WTC11 (cell line): ENCODE measurements around the gene MFAP3. TPM values are rescaled to one million over a fixed set of nuclear protein-coding genes. Genes with fewer than 3 reads are reported as not detected.

ENCODE experiments used
- ATAC-seq: fragments of 200-7000 bp; cut with Tn5 transposase; 2 replicates; pipeline ENCODE4 v1.10.0; 2021; ENCODE audit warnings: mild to moderate bottlenecking, moderate library complexity
- CTCF ChIA-PET: fragments of 300-600 bp; sonication (Branson Sonifier 250); formaldehyde crosslinking; loops from one replicate; lab custom pipeline; 2021; ENCODE audit warnings: antibody characterized with exemption; lab: Charles Lee
- POLR2A ChIA-PET: fragments of 350-600 bp; sonication (Branson Sonifier 250); formaldehyde crosslinking; loops from one replicate; lab custom pipeline; 2021; ENCODE audit warnings: antibody characterized with exemption; lab: Charles Lee
- DNase-seq: peaks from one replicate; pipeline ENCODE4 v3.0.0; 2021; ENCODE audit warnings: low spot score
- H3K27ac Mint-ChIP-seq: 2 replicates; pipeline ENCODE4 v1.8.0; 2021; ENCODE audit warnings: mixed read lengths
- H3K27me3 Mint-ChIP-seq: 2 replicates; pipeline ENCODE4 v1.8.0; 2021; ENCODE audit warnings: low read depth, mild to moderate bottlenecking, moderate library complexity, mixed read lengths
- H3K36me3 Mint-ChIP-seq: 2 replicates; pipeline ENCODE4 v1.8.0; 2021; ENCODE audit warnings: mixed read lengths
- H3K4me1 Mint-ChIP-seq: 2 replicates; pipeline ENCODE4 v1.8.0; 2022; ENCODE audit warnings: mixed read lengths
- H3K4me3 Mint-ChIP-seq: 2 replicates; pipeline ENCODE4 v1.8.0; 2021; ENCODE audit warnings: mild to moderate bottlenecking, moderate library complexity, mixed read lengths
- H3K9me3 Mint-ChIP-seq: 2 replicates; pipeline ENCODE4 v1.8.0; 2021; ENCODE audit warnings: mixed read lengths
- ATF6 ChIP-seq: sonication (generic); formaldehyde crosslinking; IDR thresholded peaks from 2 replicates; pipeline ENCODE4 v1.8.1; 2023; ENCODE audit warnings: mild to moderate bottlenecking, missing genetic modification reagents
- E2F1 ChIP-seq: sonication (generic); formaldehyde crosslinking; IDR thresholded peaks from 2 replicates; pipeline ENCODE4 v1.8.0; 2022; ENCODE audit warnings: mild to moderate bottlenecking, missing genetic modification reagents
- ESRRA ChIP-seq: sonication (generic); formaldehyde crosslinking; IDR thresholded peaks from 2 replicates; pipeline ENCODE4 v1.8.1; 2022; ENCODE audit warnings: mild to moderate bottlenecking, missing genetic modification reagents, borderline replicate concordance
- FOXP1 ChIP-seq: sonication (generic); formaldehyde crosslinking; IDR thresholded peaks from 2 replicates; pipeline ENCODE4 v1.8.0; 2022; ENCODE audit warnings: missing genetic modification reagents, mild to moderate bottlenecking, moderate library complexity, borderline replicate concordance
- JUN ChIP-seq: sonication (generic); formaldehyde crosslinking; IDR thresholded peaks from 2 replicates; pipeline ENCODE4 v1.8.0; 2023; ENCODE audit warnings: mild to moderate bottlenecking, missing genetic modification reagents
- PREB ChIP-seq: sonication (generic); formaldehyde crosslinking; IDR thresholded peaks from 2 replicates; pipeline ENCODE4 v1.8.1; 2022; ENCODE audit warnings: mild to moderate bottlenecking, missing genetic modification reagents, moderate library complexity, borderline replicate concordance
- RORB ChIP-seq: fragments of 250-450 bp; sonication (Bioruptor Pico); IDR thresholded peaks from 2 replicates; pipeline ENCODE4 v1.9.0; 2021; ENCODE audit warnings: mild to moderate bottlenecking
- TCF7 ChIP-seq: sonication (generic); formaldehyde crosslinking; IDR thresholded peaks from 2 replicates; pipeline ENCODE4 v1.8.0; 2022; ENCODE audit warnings: mild to moderate bottlenecking, low read depth, missing genetic modification reagents, moderate library complexity
- ZNF396 ChIP-seq: fragments of 250-450 bp; sonication (Bioruptor Pico); IDR thresholded peaks from 2 replicates; pipeline ENCODE4 v1.8.0; 2021; ENCODE audit warnings: mild to moderate bottlenecking, moderate library complexity, borderline replicate concordance
- total RNA-seq: library from RNA; stranded (reverse); gene quantifications from 3 replicates; pipeline ENCODE4 v1.2.3, GENCODE V29; 2021
- TF ChIP-seq, protein P1 (sequence below): sonication (generic); formaldehyde crosslinking; IDR thresholded peaks from 2 replicates; pipeline ENCODE4 v1.8.1; 2023; ENCODE audit warnings: mild to moderate bottlenecking, missing genetic modification reagents, moderate library complexity
- TF ChIP-seq, protein P2 (sequence below): sonication (generic); formaldehyde crosslinking; conservative IDR thresholded peaks from 2 replicates; pipeline ENCODE4 v1.8.1; 2022; ENCODE audit warnings: mild to moderate bottlenecking, missing genetic modification reagents
- TF ChIP-seq, protein P3 (sequence below): sonication (generic); formaldehyde crosslinking; IDR thresholded peaks from 2 replicates; pipeline ENCODE4 v1.8.1; 2023; ENCODE audit warnings: mild to moderate bottlenecking, moderate library complexity, missing genetic modification reagents
- TF ChIP-seq, protein P4 (sequence below): sonication (generic); formaldehyde crosslinking; IDR thresholded peaks from 2 replicates; pipeline ENCODE4 v1.8.0; 2022; ENCODE audit warnings: missing genetic modification reagents
- TF ChIP-seq, protein P5 (sequence below): fragments of 250-450 bp; sonication (Bioruptor Pico); IDR thresholded peaks from 2 replicates; pipeline ENCODE4 v1.9.0; 2021; ENCODE audit warnings: mild to moderate bottlenecking, borderline replicate concordance
- TF ChIP-seq, protein P6 (sequence below): fragments of 200-600 bp; IDR thresholded peaks from 2 replicates; pipeline ENCODE4 v1.8.0; 2022; ENCODE audit warnings: antibody characterized with exemption

Gene MFAP3
- total RNA-seq, 1 experiment from 2014 or later: 20.0 TPM

- Mint-ChIP-seq H3K27me3 (no peaks in the 10 kb centered on the region), H3K27ac (no peak overlapping the region), H3K4me3 (no peak overlapping the region), H3K9me3 (no peaks in the 10 kb centered on the region), H3K36me3 (no peaks in the 10 kb centered on the region), H3K4me1 (no peaks in the 10 kb centered on the region)
- DNase-seq (no peak), ATAC-seq (no peak)
- ChIA-PET POLR2A (no interaction called here), CTCF (no interaction called here)
- TF ChIP-seq, protein P1, sequence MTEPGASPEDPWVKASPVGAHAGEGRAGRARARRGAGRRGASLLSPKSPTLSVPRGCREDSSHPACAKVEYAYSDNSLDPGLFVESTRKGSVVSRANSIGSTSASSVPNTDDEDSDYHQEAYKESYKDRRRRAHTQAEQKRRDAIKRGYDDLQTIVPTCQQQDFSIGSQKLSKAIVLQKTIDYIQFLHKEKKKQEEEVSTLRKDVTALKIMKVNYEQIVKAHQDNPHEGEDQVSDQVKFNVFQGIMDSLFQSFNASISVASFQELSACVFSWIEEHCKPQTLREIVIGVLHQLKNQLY: no peak
- TF ChIP-seq ZNF396 (CRISPR knock-in tag): no peak
- no peak for TF ChIP-seq JUN
- TF ChIP-seq, protein P2, sequence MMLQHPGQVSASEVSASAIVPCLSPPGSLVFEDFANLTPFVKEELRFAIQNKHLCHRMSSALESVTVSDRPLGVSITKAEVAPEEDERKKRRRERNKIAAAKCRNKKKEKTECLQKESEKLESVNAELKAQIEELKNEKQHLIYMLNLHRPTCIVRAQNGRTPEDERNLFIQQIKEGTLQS (CRISPR knock-in tag): no peak
Observed at GRCh38 chr5:154046486-154046885, 7.7 kb downstream of the MFAP3 start.

GRCh38 chr5:154047324-154047723 is 8.6 kb downstream of the MFAP3 start:
- no peaks in the 10 kb centered on the region for H3K27me3 Mint-ChIP-seq
- CTCF ChIA-PET: interaction anchor here (1.0 kb wide), 1 partner anchor 603 kb away, joined by 3 read pairs; no protein-coding TSS in a partner anchor
- no peaks in the 10 kb centered on the region for H3K4me1 Mint-ChIP-seq
- H3K36me3 Mint-ChIP-seq: no peaks in the 10 kb centered on the region
- no peak for DNase-seq
- H3K9me3 Mint-ChIP-seq: no peaks in the 10 kb centered on the region
- H3K4me3 Mint-ChIP-seq: no peak overlapping the region
- no peak overlapping the region for H3K27ac Mint-ChIP-seq
- no peak for ATAC-seq
- POLR2A ChIA-PET: interaction anchor here (1.1 kb wide), 1 partner anchor 9 kb away, joined by 4 read pairs; the partner anchor contains the start of genes FAM114A2 and MFAP3
- TF ChIP-seq, protein P3, sequence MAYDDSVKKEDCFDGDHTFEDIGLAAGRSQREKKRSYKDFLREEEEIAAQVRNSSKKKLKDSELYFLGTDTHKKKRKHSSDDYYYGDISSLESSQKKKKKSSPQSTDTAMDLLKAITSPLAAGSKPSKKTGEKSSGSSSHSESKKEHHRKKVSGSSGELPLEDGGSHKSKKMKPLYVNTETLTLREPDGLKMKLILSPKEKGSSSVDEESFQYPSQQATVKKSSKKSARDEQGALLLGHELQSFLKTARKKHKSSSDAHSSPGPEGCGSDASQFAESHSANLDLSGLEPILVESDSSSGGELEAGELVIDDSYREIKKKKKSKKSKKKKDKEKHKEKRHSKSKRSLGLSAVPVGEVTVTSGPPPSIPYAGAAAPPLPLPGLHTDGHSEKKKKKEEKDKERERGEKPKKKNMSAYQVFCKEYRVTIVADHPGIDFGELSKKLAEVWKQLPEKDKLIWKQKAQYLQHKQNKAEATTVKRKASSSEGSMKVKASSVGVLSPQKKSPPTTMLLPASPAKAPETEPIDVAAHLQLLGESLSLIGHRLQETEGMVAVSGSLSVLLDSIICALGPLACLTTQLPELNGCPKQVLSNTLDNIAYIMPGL (CRISPR knock-in tag): no peak
- TF ChIP-seq ATF6 (CRISPR knock-in tag) (no peak), FOXP1 (CRISPR knock-in tag) (no peak), PREB (no peak), E2F1 (no peak), RORB (CRISPR knock-in tag) (no peak), TCF7 (no peak), ESRRA (no peak)
- TF ChIP-seq, protein P4, sequence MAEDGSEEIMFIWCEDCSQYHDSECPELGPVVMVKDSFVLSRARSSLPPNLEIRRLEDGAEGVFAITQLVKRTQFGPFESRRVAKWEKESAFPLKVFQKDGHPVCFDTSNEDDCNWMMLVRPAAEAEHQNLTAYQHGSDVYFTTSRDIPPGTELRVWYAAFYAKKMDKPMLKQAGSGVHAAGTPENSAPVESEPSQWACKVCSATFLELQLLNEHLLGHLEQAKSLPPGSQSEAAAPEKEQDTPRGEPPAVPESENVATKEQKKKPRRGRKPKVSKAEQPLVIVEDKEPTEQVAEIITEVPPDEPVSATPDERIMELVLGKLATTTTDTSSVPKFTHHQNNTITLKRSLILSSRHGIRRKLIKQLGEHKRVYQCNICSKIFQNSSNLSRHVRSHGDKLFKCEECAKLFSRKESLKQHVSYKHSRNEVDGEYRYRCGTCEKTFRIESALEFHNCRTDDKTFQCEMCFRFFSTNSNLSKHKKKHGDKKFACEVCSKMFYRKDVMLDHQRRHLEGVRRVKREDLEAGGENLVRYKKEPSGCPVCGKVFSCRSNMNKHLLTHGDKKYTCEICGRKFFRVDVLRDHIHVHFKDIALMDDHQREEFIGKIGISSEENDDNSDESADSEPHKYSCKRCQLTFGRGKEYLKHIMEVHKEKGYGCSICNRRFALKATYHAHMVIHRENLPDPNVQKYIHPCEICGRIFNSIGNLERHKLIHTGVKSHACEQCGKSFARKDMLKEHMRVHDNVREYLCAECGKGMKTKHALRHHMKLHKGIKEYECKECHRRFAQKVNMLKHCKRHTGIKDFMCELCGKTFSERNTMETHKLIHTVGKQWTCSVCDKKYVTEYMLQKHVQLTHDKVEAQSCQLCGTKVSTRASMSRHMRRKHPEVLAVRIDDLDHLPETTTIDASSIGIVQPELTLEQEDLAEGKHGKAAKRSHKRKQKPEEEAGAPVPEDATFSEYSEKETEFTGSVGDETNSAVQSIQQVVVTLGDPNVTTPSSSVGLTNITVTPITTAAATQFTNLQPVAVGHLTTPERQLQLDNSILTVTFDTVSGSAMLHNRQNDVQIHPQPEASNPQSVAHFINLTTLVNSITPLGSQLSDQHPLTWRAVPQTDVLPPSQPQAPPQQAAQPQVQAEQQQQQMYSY (CRISPR knock-in tag): no peak
- TF ChIP-seq, protein P5, sequence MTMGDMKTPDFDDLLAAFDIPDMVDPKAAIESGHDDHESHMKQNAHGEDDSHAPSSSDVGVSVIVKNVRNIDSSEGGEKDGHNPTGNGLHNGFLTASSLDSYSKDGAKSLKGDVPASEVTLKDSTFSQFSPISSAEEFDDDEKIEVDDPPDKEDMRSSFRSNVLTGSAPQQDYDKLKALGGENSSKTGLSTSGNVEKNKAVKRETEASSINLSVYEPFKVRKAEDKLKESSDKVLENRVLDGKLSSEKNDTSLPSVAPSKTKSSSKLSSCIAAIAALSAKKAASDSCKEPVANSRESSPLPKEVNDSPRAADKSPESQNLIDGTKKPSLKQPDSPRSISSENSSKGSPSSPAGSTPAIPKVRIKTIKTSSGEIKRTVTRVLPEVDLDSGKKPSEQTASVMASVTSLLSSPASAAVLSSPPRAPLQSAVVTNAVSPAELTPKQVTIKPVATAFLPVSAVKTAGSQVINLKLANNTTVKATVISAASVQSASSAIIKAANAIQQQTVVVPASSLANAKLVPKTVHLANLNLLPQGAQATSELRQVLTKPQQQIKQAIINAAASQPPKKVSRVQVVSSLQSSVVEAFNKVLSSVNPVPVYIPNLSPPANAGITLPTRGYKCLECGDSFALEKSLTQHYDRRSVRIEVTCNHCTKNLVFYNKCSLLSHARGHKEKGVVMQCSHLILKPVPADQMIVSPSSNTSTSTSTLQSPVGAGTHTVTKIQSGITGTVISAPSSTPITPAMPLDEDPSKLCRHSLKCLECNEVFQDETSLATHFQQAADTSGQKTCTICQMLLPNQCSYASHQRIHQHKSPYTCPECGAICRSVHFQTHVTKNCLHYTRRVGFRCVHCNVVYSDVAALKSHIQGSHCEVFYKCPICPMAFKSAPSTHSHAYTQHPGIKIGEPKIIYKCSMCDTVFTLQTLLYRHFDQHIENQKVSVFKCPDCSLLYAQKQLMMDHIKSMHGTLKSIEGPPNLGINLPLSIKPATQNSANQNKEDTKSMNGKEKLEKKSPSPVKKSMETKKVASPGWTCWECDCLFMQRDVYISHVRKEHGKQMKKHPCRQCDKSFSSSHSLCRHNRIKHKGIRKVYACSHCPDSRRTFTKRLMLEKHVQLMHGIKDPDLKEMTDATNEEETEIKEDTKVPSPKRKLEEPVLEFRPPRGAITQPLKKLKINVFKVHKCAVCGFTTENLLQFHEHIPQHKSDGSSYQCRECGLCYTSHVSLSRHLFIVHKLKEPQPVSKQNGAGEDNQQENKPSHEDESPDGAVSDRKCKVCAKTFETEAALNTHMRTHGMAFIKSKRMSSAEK (CRISPR knock-in tag): no peak
- TF ChIP-seq, protein P6, sequence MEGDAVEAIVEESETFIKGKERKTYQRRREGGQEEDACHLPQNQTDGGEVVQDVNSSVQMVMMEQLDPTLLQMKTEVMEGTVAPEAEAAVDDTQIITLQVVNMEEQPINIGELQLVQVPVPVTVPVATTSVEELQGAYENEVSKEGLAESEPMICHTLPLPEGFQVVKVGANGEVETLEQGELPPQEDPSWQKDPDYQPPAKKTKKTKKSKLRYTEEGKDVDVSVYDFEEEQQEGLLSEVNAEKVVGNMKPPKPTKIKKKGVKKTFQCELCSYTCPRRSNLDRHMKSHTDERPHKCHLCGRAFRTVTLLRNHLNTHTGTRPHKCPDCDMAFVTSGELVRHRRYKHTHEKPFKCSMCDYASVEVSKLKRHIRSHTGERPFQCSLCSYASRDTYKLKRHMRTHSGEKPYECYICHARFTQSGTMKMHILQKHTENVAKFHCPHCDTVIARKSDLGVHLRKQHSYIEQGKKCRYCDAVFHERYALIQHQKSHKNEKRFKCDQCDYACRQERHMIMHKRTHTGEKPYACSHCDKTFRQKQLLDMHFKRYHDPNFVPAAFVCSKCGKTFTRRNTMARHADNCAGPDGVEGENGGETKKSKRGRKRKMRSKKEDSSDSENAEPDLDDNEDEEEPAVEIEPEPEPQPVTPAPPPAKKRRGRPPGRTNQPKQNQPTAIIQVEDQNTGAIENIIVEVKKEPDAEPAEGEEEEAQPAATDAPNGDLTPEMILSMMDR: no peak
